Neural progenitor cell (in vitro differentiated cells): Measurements from ENCODE around the gene BICRAL. TPM values are rescaled to one million over a fixed set of nuclear protein-coding genes. Genes with fewer than 3 reads are reported as not detected.

ENCODE experiments used
- DNase-seq: peaks from one replicate; pipeline ENCODE4 v3.0.0-alpha.2; 2016; ENCODE audit warnings: low spot score
- H2AFZ ChIP-seq: fragments of 200-600 bp; sonication (generic); replicated peaks from 2 replicates; pipeline ENCODE4 v1.6.1; 2016; ENCODE audit warnings: antibody characterized with exemption
- H3F3A ChIP-seq: fragments of 200-600 bp; sonication (generic); 2 replicates; pipeline ENCODE4 v1.6.1; 2016; ENCODE audit warnings: antibody characterized with exemption, low read depth
- H3K27ac ChIP-seq: fragments of 200-600 bp; sonication (generic); 2 replicates; pipeline ENCODE4 v1.5.1; 2016; ENCODE audit warnings: mild to moderate bottlenecking
- H3K27me3 ChIP-seq: fragments of 200-600 bp; sonication (generic); 2 replicates; pipeline ENCODE4 v1.6.1; 2016; ENCODE audit warnings: mild to moderate bottlenecking, moderate library complexity
- H3K36me3 ChIP-seq: fragments of 200-600 bp; sonication (generic); 2 replicates; pipeline ENCODE4 v1.5.1; 2016
- H3K4me1 ChIP-seq: fragments of 200-600 bp; sonication (generic); 2 replicates; pipeline ENCODE4 v1.6.1; 2016; ENCODE audit warnings: mixed run types
- H3K4me2 ChIP-seq: fragments of 200-600 bp; sonication (generic); 2 replicates; pipeline ENCODE4 v1.6.1; 2016
- H3K4me3 ChIP-seq: fragments of 200-600 bp; sonication (generic); 2 replicates; pipeline ENCODE4 v1.5.1; 2016
- H3K79me2 ChIP-seq: fragments of 200-600 bp; sonication (generic); 2 replicates; pipeline ENCODE4 v1.6.1; 2016; ENCODE audit warnings: low read depth
- H3K9ac ChIP-seq: fragments of 200-600 bp; sonication (generic); 2 replicates; pipeline ENCODE4 v1.6.1; 2016
- H3K9me3 ChIP-seq: fragments of 200-600 bp; sonication (generic); 2 replicates; pipeline ENCODE4 v1.5.1; 2016; ENCODE audit warnings: low read depth
- H4K20me1 ChIP-seq: fragments of 200-600 bp; sonication (generic); 2 replicates; pipeline ENCODE4 v1.6.1; 2016; ENCODE audit warnings: low read depth
- H3K27ac Mint-ChIP-seq: 3 replicates; pipeline ENCODE4 v1.8.0; 2021; ENCODE audit warnings: mixed read lengths
- H3K27me3 Mint-ChIP-seq: 2 replicates; pipeline ENCODE4 v1.8.0; 2022; ENCODE audit warnings: low read depth, mild to moderate bottlenecking, inconsistent platforms, moderate library complexity, mixed read lengths; ENCODE audit not compliant: insufficient read depth
- H3K36me3 Mint-ChIP-seq: 3 replicates; pipeline ENCODE4 v1.8.0; 2021; ENCODE audit warnings: mixed read lengths
- H3K4me1 Mint-ChIP-seq: 3 replicates; pipeline ENCODE4 v1.8.0; 2021; ENCODE audit warnings: mixed read lengths
- H3K4me3 Mint-ChIP-seq: 3 replicates; pipeline ENCODE4 v1.8.0; 2021; ENCODE audit warnings: mild to moderate bottlenecking, moderate library complexity, mixed read lengths
- H3K9me3 Mint-ChIP-seq: 3 replicates; pipeline ENCODE4 v1.8.0; 2020; ENCODE audit warnings: mixed read lengths
- EZH2 ChIP-seq: fragments of 200-600 bp; sonication (generic); IDR thresholded peaks from 2 replicates; pipeline ENCODE4 v1.6.1; 2017; ENCODE audit warnings: antibody characterized with exemption, mild to moderate bottlenecking, moderate library complexity
- EZH2phosphoT487 ChIP-seq: fragments of 200-600 bp; sonication (generic); IDR thresholded peaks from 2 replicates; pipeline ENCODE4 v1.6.1; 2017; ENCODE audit warnings: antibody characterized with exemption
- total RNA-seq: library from RNA; depleted of rRNA; stranded (reverse); fragments of >200 nt; gene quantifications from 2 replicates; pipeline ENCODE4 v1.2.3, GENCODE V29; 2015; ENCODE audit warnings: low replicate concordance
- TF ChIP-seq, protein P1 (sequence below): fragments of 200-600 bp; sonication (generic); IDR thresholded peaks from 2 replicates; pipeline ENCODE4 v1.5.1; 2017; ENCODE audit warnings: antibody characterized with exemption, mild to moderate bottlenecking

The BICRAL gene
- total RNA-seq, 1 donor from 2014 or later: 8.6 TPM

DNA sequence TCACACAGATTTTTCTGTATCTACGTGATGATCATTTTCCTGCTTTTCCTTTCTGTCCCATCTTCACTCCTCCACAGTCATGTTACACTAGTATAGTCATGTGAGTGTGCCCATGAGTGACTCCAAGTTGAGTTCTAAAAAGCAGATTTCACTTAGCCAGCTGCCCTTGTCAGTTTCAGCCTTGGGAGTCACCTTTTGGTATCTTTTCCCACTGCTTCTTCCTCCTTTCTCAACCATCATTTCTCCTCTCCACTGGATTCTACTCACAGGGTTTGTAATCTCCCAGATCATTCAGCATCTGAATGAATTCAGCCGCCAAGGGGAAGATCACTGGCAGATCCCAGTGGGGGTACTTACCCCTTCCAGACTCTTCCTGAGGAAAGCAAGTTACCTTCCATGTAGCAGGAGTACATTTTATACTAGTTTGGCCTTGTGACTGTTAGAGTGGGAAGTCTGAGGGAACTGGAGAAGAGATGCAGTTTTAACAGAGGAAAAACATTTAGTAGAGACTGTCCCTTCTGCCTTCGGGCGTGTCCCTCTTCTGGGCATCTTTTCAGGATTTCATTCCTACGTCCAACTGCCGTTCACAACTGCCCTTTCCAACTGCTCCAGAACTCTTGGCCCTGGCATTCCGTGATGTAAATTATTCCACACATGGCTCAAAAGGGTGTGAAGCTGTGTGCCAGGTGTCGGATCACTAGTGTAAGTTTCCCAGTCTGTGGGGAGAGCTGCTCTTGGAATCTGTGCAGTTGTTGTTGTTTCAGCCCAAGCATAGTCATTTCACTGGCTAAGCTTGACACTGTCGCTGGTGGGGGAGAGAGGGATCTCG lies 38.9 kb downstream of the BICRAL start:
- H3K4me1 Mint-ChIP-seq: peaks cover 2% of the 10 kb centered on the region
- Histone ChIP-seq H2AFZ (no peak overlapping the region), H3K36me3 (peaks cover 5% of the 10 kb centered on the region), H3K27ac (no peak overlapping the region), H3K4me2 (no peak overlapping the region), H3F3A (peaks cover 17% of the 10 kb centered on the region), H3K4me1 (no peaks in the 10 kb centered on the region), H3K9me3 (no peaks in the 10 kb centered on the region), H3K27me3 (no peaks in the 10 kb centered on the region), H3K9ac (no peak overlapping the region), H4K20me1 (peaks cover 9% of the 10 kb centered on the region), H3K4me3 (no peak overlapping the region), H3K79me2 (no peaks in the 10 kb centered on the region)
- H3K27ac Mint-ChIP-seq: no peak overlapping the region
- peaks cover 3% of the 10 kb centered on the region for H3K27me3 Mint-ChIP-seq
- H3K36me3 Mint-ChIP-seq: no peaks in the 10 kb centered on the region
- no peaks in the 10 kb centered on the region for H3K9me3 Mint-ChIP-seq
- TF ChIP-seq, protein P1, sequence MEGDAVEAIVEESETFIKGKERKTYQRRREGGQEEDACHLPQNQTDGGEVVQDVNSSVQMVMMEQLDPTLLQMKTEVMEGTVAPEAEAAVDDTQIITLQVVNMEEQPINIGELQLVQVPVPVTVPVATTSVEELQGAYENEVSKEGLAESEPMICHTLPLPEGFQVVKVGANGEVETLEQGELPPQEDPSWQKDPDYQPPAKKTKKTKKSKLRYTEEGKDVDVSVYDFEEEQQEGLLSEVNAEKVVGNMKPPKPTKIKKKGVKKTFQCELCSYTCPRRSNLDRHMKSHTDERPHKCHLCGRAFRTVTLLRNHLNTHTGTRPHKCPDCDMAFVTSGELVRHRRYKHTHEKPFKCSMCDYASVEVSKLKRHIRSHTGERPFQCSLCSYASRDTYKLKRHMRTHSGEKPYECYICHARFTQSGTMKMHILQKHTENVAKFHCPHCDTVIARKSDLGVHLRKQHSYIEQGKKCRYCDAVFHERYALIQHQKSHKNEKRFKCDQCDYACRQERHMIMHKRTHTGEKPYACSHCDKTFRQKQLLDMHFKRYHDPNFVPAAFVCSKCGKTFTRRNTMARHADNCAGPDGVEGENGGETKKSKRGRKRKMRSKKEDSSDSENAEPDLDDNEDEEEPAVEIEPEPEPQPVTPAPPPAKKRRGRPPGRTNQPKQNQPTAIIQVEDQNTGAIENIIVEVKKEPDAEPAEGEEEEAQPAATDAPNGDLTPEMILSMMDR: no peak
- DNase-seq: no peak
- no peak overlapping the region for H3K4me3 Mint-ChIP-seq

DNA sequence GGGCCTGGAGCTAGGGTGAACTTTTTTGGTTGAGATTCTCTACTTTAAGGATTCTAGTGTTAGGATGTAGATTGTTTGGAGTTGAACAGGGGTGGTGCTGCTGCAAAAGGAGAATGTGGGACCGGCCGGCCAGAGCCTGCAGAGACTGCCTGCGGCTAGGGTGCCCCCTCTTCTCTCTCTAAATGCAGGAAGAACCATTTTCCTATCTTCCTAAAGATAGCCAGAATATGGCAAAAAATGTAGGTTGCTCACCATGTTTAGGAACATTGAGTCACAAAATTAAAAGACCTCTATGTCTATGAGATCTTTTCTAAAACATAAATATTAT lies 39.5 kb downstream of the BICRAL start:
- peaks cover 2% of the 10 kb centered on the region for H3K4me1 Mint-ChIP-seq
- Histone ChIP-seq H3K27ac (no peak overlapping the region), H3K4me1 (no peaks in the 10 kb centered on the region), H4K20me1 (peaks cover 9% of the 10 kb centered on the region), H3K9ac (no peak overlapping the region), H3K4me3 (no peak overlapping the region), H3K79me2 (no peaks in the 10 kb centered on the region), H2AFZ (no peak overlapping the region), H3F3A (peaks cover 17% of the 10 kb centered on the region), H3K4me2 (no peak overlapping the region), H3K27me3 (no peaks in the 10 kb centered on the region), H3K9me3 (no peaks in the 10 kb centered on the region), H3K36me3 (peaks cover 5% of the 10 kb centered on the region)
- H3K4me3 Mint-ChIP-seq: no peak overlapping the region
- H3K9me3 Mint-ChIP-seq: no peaks in the 10 kb centered on the region
- TF ChIP-seq, protein P1: no peak
- no peak for TF ChIP-seq EZH2
- no peak for TF ChIP-seq EZH2phosphoT487
- H3K36me3 Mint-ChIP-seq: no peaks in the 10 kb centered on the region
- no peak for DNase-seq
- no peak overlapping the region for H3K27ac Mint-ChIP-seq
- H3K27me3 Mint-ChIP-seq: peaks cover 3% of the 10 kb centered on the region

DNA sequence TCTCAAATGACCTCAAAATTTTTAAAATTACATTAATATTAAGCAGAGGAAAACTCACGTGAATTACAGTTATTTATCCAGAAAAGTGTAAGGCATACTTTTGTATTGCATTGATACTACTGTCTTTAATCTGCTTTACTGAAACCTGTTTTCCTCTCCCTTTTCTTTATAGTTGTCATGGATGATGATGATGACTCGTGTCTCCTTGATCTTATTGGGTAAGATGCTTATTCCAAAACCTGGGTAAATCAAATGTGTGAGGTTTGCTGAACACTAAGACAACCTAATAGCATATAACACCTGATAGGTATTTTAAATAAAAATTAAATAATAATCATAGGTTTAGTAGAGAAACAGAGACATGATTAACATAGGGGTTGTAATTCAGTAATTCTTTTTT lies 40.0 kb downstream of the BICRAL start:
- no peaks in the 10 kb centered on the region for H3K9me3 Mint-ChIP-seq
- H3K36me3 Mint-ChIP-seq: no peaks in the 10 kb centered on the region
- no peaks in the 10 kb centered on the region for H3K79me2 ChIP-seq

More for the DNA sequence above, 40.0 kb downstream of the BICRAL start:
- Mint-ChIP-seq H3K27me3 (peaks cover 3% of the 10 kb centered on the region), H3K4me3 (no peak overlapping the region), H3K4me1 (peaks cover 2% of the 10 kb centered on the region), H3K27ac (no peak overlapping the region)
- Histone ChIP-seq H3K9ac (no peak overlapping the region), H4K20me1 (peaks cover 9% of the 10 kb centered on the region), H3K4me3 (no peak overlapping the region), H3F3A (peaks cover 17% of the 10 kb centered on the region), H3K4me2 (no peak overlapping the region), H3K27me3 (no peaks in the 10 kb centered on the region), H3K27ac (no peak overlapping the region), H2AFZ (no peak overlapping the region), H3K36me3 (peaks cover 5% of the 10 kb centered on the region), H3K9me3 (no peaks in the 10 kb centered on the region), H3K4me1 (no peaks in the 10 kb centered on the region)
- DNase-seq: no peak
- no peak for TF ChIP-seq EZH2phosphoT487
- no peak for TF ChIP-seq EZH2
- TF ChIP-seq, protein P1: no peak
